Measurements from ENCODE around the gene MAP2K1. TPM values are rescaled to one million over a fixed set of nuclear protein-coding genes. Genes with fewer than 3 reads are reported as not detected.

MAP2K1 gene
- total RNA-seq, 1 donor from 2014 or later = 42.0 TPM

- ChIA-PET POLR2A (no interaction called here), CTCF (no interaction called here)
- no peaks in the 10 kb centered on the region for H3K9me3 Mint-ChIP-seq
- H3K27me3 Mint-ChIP-seq = no peaks in the 10 kb centered on the region
- TF ChIP-seq CTCF (IDR thresholded peaks at IDR 0.05) = no peak
- no peak overlapping the region for H3K4me3 Mint-ChIP-seq
- DNase-seq (no peak), ATAC-seq (ENCODE audit: low read depth) (no peak)
- no peak overlapping the region for H3K27ac Mint-ChIP-seq
- H3K36me3 Mint-ChIP-seq (ENCODE audit: low read depth) = peaks cover 35% of the 10 kb centered on the region
- peaks cover 49% of the 10 kb centered on the region for H3K4me1 Mint-ChIP-seq
- intact Hi-C loops (cut with micrococcal nuclease) = no loop called here
Measured at GRCh38 chr15:66394915-66395314, 8.2 kb downstream of the MAP2K1 start.

- H3K27me3 Mint-ChIP-seq = no peaks in the 10 kb centered on the region
- DNase-seq (no peak), ATAC-seq (ENCODE audit: low read depth) (no peak)
- intact Hi-C loops (cut with micrococcal nuclease) = no loop called here
- ChIA-PET POLR2A (no interaction called here), CTCF (no interaction called here)
- peaks cover 52% of the 10 kb centered on the region for H3K4me1 Mint-ChIP-seq
- no peaks in the 10 kb centered on the region for H3K9me3 Mint-ChIP-seq
- TF ChIP-seq CTCF (IDR thresholded peaks at IDR 0.05) = no peak
- no peak overlapping the region for H3K4me3 Mint-ChIP-seq
- H3K36me3 Mint-ChIP-seq (ENCODE audit: low read depth) = peaks cover 24% of the 10 kb centered on the region
- no peak overlapping the region for H3K27ac Mint-ChIP-seq
Measured at GRCh38 chr15:66399276-66399675, 12.6 kb downstream of the MAP2K1 start.

GRCh38 chr15:66400351-66400774, 13.7 kb downstream of the MAP2K1 start:
- CTCF ChIA-PET = no interaction called here
- Mint-ChIP-seq H3K27ac (peak overlapping the region; percentile 0), H3K4me3 (no peak overlapping the region), H3K9me3 (no peaks in the 10 kb centered on the region), H3K36me3 (ENCODE audit: low read depth) (peaks cover 22% of the 10 kb centered on the region), H3K4me1 (peaks cover 54% of the 10 kb centered on the region), H3K27me3 (no peaks in the 10 kb centered on the region)
- TF ChIP-seq CTCF (IDR thresholded peaks at IDR 0.05) = no peak
- intact Hi-C loops (cut with micrococcal nuclease) = no loop called here
- no peak for DNase-seq
- POLR2A ChIA-PET = no interaction called here
- ATAC-seq (ENCODE audit: low read depth) = no peak

GRCh38 chr15:66401130-66402021, 14.7 kb downstream of the MAP2K1 start:
- CTCF ChIA-PET = interaction anchor here (1.0 to 1.3 kb wide), 3 partner anchors 14 to 98 kb away, joined by 4 read pairs; partner anchors contain the start of genes MAP2K1 and SNAPC5
- Mint-ChIP-seq H3K36me3 (ENCODE audit: low read depth) (peaks cover 19% of the 10 kb centered on the region), H3K4me1 (peaks cover 61% of the 10 kb centered on the region), H3K4me3 (peak overlapping the region; percentile 72), H3K9me3 (no peaks in the 10 kb centered on the region), H3K27ac (no peak overlapping the region), H3K27me3 (no peaks in the 10 kb centered on the region)
- ATAC-seq (ENCODE audit: low read depth) (peak; percentile 31), DNase-seq (no peak)
- TF ChIP-seq CTCF (IDR thresholded peaks at IDR 0.05) = no peak
- POLR2A ChIA-PET = interaction anchor here (0.6 to 1.6 kb wide), 2 partner anchors 12 to 13 kb away, joined by 3 to 4 read pairs; no protein-coding TSS in a partner anchor
- intact Hi-C loops (cut with micrococcal nuclease) = loop anchor here (1.0 kb wide), 1 partner anchor 15 kb away; the partner anchor contains the start of gene MAP2K1

GRCh38 chr15:66402761-66403284, 16.1 kb downstream of the MAP2K1 start:
- intact Hi-C loops (cut with micrococcal nuclease) = no loop called here
- ATAC-seq (ENCODE audit: low read depth) (no peak), DNase-seq (no peak)
- POLR2A ChIA-PET = interaction anchor here (1.0 to 1.6 kb wide), 2 partner anchors 15 to 95 kb away, joined by 3 to 4 read pairs; no protein-coding TSS in a partner anchor
- TF ChIP-seq CTCF (IDR thresholded peaks at IDR 0.05) = no peak
- H3K4me3 Mint-ChIP-seq = peak overlapping the region; percentile 19
- peaks cover 12% of the 10 kb centered on the region for H3K36me3 Mint-ChIP-seq (ENCODE audit: low read depth)
- H3K27me3 Mint-ChIP-seq = no peaks in the 10 kb centered on the region
- H3K9me3 Mint-ChIP-seq = no peaks in the 10 kb centered on the region
- no peak overlapping the region for H3K27ac Mint-ChIP-seq
- CTCF ChIA-PET = interaction anchor here (1.2 kb wide), 1 partner anchor 16 kb away, joined by 3 read pairs; the partner anchor contains the start of gene MAP2K1
- peaks cover 65% of the 10 kb centered on the region for H3K4me1 Mint-ChIP-seq

Data from activated B cell treated with CpG ODN at 0.5 μM for 24 hours (primary cell).